ENCODE measurements around the gene PLD5.
"Not testable (repeated sequence)": the region's sequence is repeated elsewhere in the genome, so short reads cannot be mapped to it uniquely, and the experiment has no call there.

Gene PLD5

GRCh38 chr1:242489545-242489944, 35.0 kb downstream of the PLD5 start:
- DNase-seq (ENCODE audit: low read depth in 4 of 4, low spot score in 1 of 4): no peak

GRCh38 chr1:242477944-242478343, 46.6 kb downstream of the PLD5 start:
- DNase-seq (ENCODE audit: low read depth in 4 of 4, low spot score in 1 of 4): no peak

GRCh38 chr1:242470774-242471173, 53.7 kb downstream of the PLD5 start:
- no peak for DNase-seq (ENCODE audit: low read depth in 4 of 4, low spot score in 1 of 4)

- no peak for DNase-seq (ENCODE audit: low read depth in 4 of 4, low spot score in 1 of 4)
Observed at GRCh38 chr1:242468784-242469183, 55.7 kb downstream of the PLD5 start.

GRCh38 chr1:242467556-242468145, 56.8 kb downstream of the PLD5 start:
- peak in 2 of 4 experiments; percentile 0 to 13 for DNase-seq (ENCODE audit: low read depth in 4 of 4, low spot score in 1 of 4)

GRCh38 chr1:242462867-242463266, 61.6 kb downstream of the PLD5 start:
- no peak for DNase-seq (ENCODE audit: low read depth in 4 of 4, low spot score in 1 of 4)

GRCh38 chr1:242459740-242460139, 64.8 kb downstream of the PLD5 start:
- not testable (repeated sequence) for DNase-seq (ENCODE audit: low read depth in 4 of 4, low spot score in 1 of 4)

GRCh38 chr1:242456726-242457269, 67.7 kb downstream of the PLD5 start:
- no peak for DNase-seq (ENCODE audit: low read depth in 4 of 4, low spot score in 1 of 4)

GRCh38 chr1:242455052-242455361, 69.5 kb downstream of the PLD5 start:
- DNase-seq (ENCODE audit: low read depth in 4 of 4, low spot score in 1 of 4): no peak

GRCh38 chr1:242454262-242455051, 70.0 kb downstream of the PLD5 start:
- DNase-seq (ENCODE audit: low read depth in 4 of 4, low spot score in 1 of 4): no peak

GRCh38 chr1:242452573-242452972, 71.9 kb downstream of the PLD5 start:
- DNase-seq (ENCODE audit: low read depth in 4 of 4, low spot score in 1 of 4): no peak

- DNase-seq (ENCODE audit: low read depth in 4 of 4, low spot score in 1 of 4): no peak
Observed at GRCh38 chr1:242449661-242450060, 74.8 kb downstream of the PLD5 start.

- DNase-seq (ENCODE audit: low read depth in 4 of 4, low spot score in 1 of 4): no peak
Observed at GRCh38 chr1:242448910-242449645, 75.4 kb downstream of the PLD5 start.

GRCh38 chr1:242447689-242448088, 76.8 kb downstream of the PLD5 start:
- no peak for DNase-seq (ENCODE audit: low read depth in 4 of 4, low spot score in 1 of 4)

GRCh38 chr1:242440757-242441156, 83.7 kb downstream of the PLD5 start:
- no peak for DNase-seq (ENCODE audit: low read depth in 4 of 4, low spot score in 1 of 4)

- no peak for DNase-seq (ENCODE audit: low read depth in 4 of 4, low spot score in 1 of 4)
Observed at GRCh38 chr1:242435200-242435599, 89.3 kb downstream of the PLD5 start.

- DNase-seq (ENCODE audit: low read depth in 4 of 4, low spot score in 1 of 4): no peak
Observed at GRCh38 chr1:242432491-242433095, 91.9 kb downstream of the PLD5 start.

GRCh38 chr1:242431786-242432185, 92.7 kb downstream of the PLD5 start:
- no peak for DNase-seq (ENCODE audit: low read depth in 4 of 4, low spot score in 1 of 4)

GRCh38 chr1:242430956-242431355, 93.5 kb downstream of the PLD5 start:
- DNase-seq (ENCODE audit: low read depth in 4 of 4, low spot score in 1 of 4): no peak

GRCh38 chr1:242428399-242429190, 95.9 kb downstream of the PLD5 start:
- DNase-seq (ENCODE audit: low read depth in 4 of 4, low spot score in 1 of 4): no peak

- no peak for DNase-seq (ENCODE audit: low read depth in 4 of 4, low spot score in 1 of 4)
Observed at GRCh38 chr1:242427519-242427918, 97.0 kb downstream of the PLD5 start.
